GM19467 (cell line): ENCODE data around the gene PPP1R2C.

Source experiments
- ATAC-seq: cut with Tn5 transposase; IDR thresholded peaks from one replicate; pipeline ENCODE4 v1.9.1; 2021; ENCODE audit warnings: mild to moderate bottlenecking, moderate library complexity; ENCODE audit not compliant: unreplicated experiment

The PPP1R2C gene

GRCh38 chrX:42751573-42751972 lies 26.4 kb downstream of the PPP1R2C start:
- no peak for ATAC-seq

GRCh38 chrX:42748067-42748850 lies 29.7 kb downstream of the PPP1R2C start:
- no peak for ATAC-seq

- no peak for ATAC-seq
Observed at GRCh38 chrX:42746606-42747005, 31.4 kb downstream of the PPP1R2C start.

GRCh38 chrX:42740456-42740855 lies 37.5 kb downstream of the PPP1R2C start:
- ATAC-seq, result no peak

GRCh38 chrX:42739741-42740140 lies 38.2 kb downstream of the PPP1R2C start:
- ATAC-seq, result no peak

GRCh38 chrX:42739258-42739657 lies 38.7 kb downstream of the PPP1R2C start:
- no peak for ATAC-seq

- no peak for ATAC-seq
Observed at GRCh38 chrX:42738552-42738951, 39.4 kb downstream of the PPP1R2C start.

- no peak for ATAC-seq
Observed at GRCh38 chrX:42735250-42735649, 42.7 kb downstream of the PPP1R2C start.

GRCh38 chrX:42732506-42732905 lies 45.5 kb downstream of the PPP1R2C start:
- ATAC-seq, result no peak
